Measurements from ENCODE around the gene AOC2.

DNA sequence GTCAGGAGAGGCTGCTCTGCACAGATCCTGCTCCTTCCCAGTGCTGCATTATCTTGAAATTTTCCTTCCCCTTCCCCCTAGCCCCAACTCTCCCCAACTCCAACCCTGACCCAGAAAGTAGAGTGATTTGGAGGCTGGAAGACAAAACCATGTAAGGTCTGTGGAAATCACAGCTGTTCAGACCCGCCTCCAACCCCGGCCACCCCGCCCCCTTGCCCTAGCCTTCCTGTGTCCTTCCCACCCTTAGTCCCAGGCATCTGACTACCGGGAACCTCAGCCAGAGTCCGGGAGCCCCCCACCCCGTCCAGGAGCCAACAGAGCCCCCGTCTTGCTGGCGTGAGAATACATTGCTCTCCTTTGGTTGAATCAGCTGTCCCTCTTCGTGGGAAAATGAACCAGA, 6.6 kb downstream of the AOC2 start, which contains the start of gene AOC3:
- TF ChIP-seq CTCF (conservative IDR thresholded peaks at IDR 0.05) (no peak), EZH2 (IDR thresholded peaks at IDR 0.05; ENCODE audit: low read depth) (no peak)
